Psoas muscle (tissue), 8 donors: ENCODE results near the gene DUSP7. TPM values are rescaled to one million over a fixed set of nuclear protein-coding genes. Genes with fewer than 3 reads are reported as not detected.
"Not testable (repeated sequence)": the region's sequence is repeated elsewhere in the genome, so short reads cannot be mapped to it uniquely, and the experiment has no call there.

ENCODE experiments used
- ATAC-seq, 4 donors: fragments of 200-7000 bp; cut with Tn5 transposase; one replicate each; pipeline ENCODE4 v1.9.1; 2020; ENCODE audit warnings: moderate library complexity in 3 of 4, mild to moderate bottlenecking in 2 of 4
- DNase-seq, 2 donors: peaks; one replicate each; pipeline ENCODE4 v3.0.0-alpha.2; 2020
- H3K27ac ChIP-seq: fragments of 200-600 bp; one replicate; pipeline ENCODE4 v1.8.0; 2022
- H3K27me3 ChIP-seq, 3 donors: fragments of 200-600 bp in 1 of 3; one replicate each; pipeline versions ENCODE4 v1.6.1 to v1.8.0; 2013 to 2022; ENCODE audit warnings: low read length in 2 of 3, mild to moderate bottlenecking in 2 of 3, moderate library complexity in 1 of 3; ENCODE audit not compliant: insufficient read depth in 3 of 3
- H3K36me3 ChIP-seq, 2 donors: fragments of 200-600 bp in 1 of 2; one replicate each; pipeline versions ENCODE4 v1.6.1 to v1.8.0; 2013 to 2022; ENCODE audit warnings: low read depth in 1 of 2, mild to moderate bottlenecking in 1 of 2, moderate library complexity in 1 of 2; ENCODE audit not compliant: insufficient read depth in 1 of 2
- H3K4me1 ChIP-seq: fragments of 200-600 bp; one replicate; pipeline ENCODE4 v1.8.0; 2022
- H3K4me3 ChIP-seq: fragments of 200-600 bp; one replicate; pipeline ENCODE4 v1.8.0; 2022; ENCODE audit warnings: mild to moderate bottlenecking
- H3K9me3 ChIP-seq: fragments of 200-600 bp; one replicate; pipeline ENCODE4 v1.8.0; 2022
- WGBS, 3 donors: extraction: QIAGEN DNeasy Blood & Tissue Kit; methylation state at CpG; one replicate each; pipeline versions ENCODE4 v1.1.6 to v1.1.7; 2013; 5-methylcytosine and 5-hydroxymethylcytosine counted together
- intact Hi-C, 2 donors: fragments of 100-400 bp; cut with DNase I; formaldehyde crosslinking; loops; one replicate each; pipeline versions ENCODE4 v1.11.0 to v1.14.2; 2022
- polyA plus RNA-seq, 3 donors: library from polyadenylated mRNA; stranded (reverse); fragments of 200-250 nt; gene quantifications; one replicate each; pipeline ENCODE4 v1.2.3, GENCODE V29; 2013
- total RNA-seq, 4 donors: library from RNA; stranded (reverse); fragmentation: NEBNext Ultra II Directional in 2 of 4; extraction: Animal tissue kit (Norgen Biotek cat#: 25700) in 2 of 4; gene quantifications; one replicate each; pipeline versions ENCODE4 v1.2.1 to v1.2.4, GENCODE V29; 2021 to 2023
- TF ChIP-seq, protein P1 (sequence below): fragments of 200-600 bp; IDR thresholded peaks from one replicate; pipeline ENCODE4 v1.8.0; 2022; ENCODE audit warnings: antibody characterized with exemption
- donor health status: healthy with polysubstance abuse.
- donor health status: DM: no; HTN: no; CAD: no; lungs with moderate emphysema.
- donor health status: Bipolar disorder and iron deficiency.
- donor health status: healthy.
- donor health status: DM: yes; HTN: yes; CAD: no.
- donor health status: DM: no; HTN: no; CAD: no.
- donor health status: DM: no; HTN: no; CAD: no.
- donor health status: DM: yes; HTN: yes; CAD: no.

DUSP7 gene
- total and polyA plus RNA-seq, 7 donors = 7.4 to 31.9 (median 15.7) TPM

DNA sequence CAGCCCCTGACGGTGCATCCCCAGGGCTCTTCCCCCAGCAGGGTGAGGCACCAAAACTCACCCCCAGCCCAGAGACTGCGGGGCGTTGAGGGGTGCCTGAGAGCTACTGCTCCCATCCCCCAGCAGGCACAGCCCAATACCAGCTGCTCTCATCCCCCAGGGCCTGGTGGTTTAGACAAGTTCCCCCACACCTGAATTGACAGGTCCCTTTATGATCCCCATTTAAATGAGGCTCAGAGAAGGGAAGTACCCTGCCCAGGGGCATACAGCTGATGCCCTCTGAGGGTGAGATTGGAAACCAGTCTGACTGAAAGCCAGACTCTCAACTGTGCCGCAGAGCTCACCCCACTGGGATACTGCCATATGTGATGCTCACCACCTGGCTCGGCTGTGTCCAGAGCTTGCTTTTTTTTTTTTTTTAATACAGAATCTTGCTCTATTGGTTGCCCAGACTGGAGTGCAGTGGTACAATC is 20.1 kb downstream of the DUSP7 start:
- 70 to 89% (median 73%) methylated on average over 5 of the region's 5 CpGs for WGBS, 3 donors
- H3K27ac ChIP-seq = no peak overlapping the region
- H3K27me3 ChIP-seq = no peaks in the 10 kb centered on the region
- ATAC-seq = no peak
- TF ChIP-seq, protein P1, sequence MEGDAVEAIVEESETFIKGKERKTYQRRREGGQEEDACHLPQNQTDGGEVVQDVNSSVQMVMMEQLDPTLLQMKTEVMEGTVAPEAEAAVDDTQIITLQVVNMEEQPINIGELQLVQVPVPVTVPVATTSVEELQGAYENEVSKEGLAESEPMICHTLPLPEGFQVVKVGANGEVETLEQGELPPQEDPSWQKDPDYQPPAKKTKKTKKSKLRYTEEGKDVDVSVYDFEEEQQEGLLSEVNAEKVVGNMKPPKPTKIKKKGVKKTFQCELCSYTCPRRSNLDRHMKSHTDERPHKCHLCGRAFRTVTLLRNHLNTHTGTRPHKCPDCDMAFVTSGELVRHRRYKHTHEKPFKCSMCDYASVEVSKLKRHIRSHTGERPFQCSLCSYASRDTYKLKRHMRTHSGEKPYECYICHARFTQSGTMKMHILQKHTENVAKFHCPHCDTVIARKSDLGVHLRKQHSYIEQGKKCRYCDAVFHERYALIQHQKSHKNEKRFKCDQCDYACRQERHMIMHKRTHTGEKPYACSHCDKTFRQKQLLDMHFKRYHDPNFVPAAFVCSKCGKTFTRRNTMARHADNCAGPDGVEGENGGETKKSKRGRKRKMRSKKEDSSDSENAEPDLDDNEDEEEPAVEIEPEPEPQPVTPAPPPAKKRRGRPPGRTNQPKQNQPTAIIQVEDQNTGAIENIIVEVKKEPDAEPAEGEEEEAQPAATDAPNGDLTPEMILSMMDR = no peak
- no peaks in the 10 kb centered on the region for H3K9me3 ChIP-seq
- peaks cover 29% of the 10 kb centered on the region for H3K4me1 ChIP-seq
- no peak overlapping the region for H3K4me3 ChIP-seq
- intact Hi-C loops = no loop called here
- DNase-seq = no peak
- no peaks in the 10 kb centered on the region for H3K36me3 ChIP-seq

DNA sequence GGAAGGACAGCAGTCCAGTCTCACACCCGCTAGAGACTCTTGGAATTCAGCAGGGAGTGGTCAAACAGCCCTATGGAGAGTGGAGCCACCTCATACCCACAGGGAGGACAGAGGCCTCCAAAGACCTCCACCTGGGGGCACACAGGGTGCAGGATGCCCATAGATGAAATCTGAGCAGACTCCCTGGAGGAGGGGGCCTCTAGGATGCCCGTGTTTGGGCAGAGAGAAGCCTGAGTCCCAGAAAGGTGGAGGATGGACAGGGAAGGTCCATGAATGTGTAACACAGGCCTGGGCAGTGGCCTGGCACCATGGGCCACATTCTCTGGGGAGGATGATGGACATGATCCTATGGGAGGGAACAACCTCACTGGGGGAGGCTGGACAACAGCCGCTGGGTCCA is 21.7 kb downstream of the DUSP7 start:
- WGBS, 3 donors = 85 to 93% (median 87%) methylated on average over 3 of the region's 3 CpGs
- DNase-seq = no peak
- TF ChIP-seq, protein P1 = no peak

DNA sequence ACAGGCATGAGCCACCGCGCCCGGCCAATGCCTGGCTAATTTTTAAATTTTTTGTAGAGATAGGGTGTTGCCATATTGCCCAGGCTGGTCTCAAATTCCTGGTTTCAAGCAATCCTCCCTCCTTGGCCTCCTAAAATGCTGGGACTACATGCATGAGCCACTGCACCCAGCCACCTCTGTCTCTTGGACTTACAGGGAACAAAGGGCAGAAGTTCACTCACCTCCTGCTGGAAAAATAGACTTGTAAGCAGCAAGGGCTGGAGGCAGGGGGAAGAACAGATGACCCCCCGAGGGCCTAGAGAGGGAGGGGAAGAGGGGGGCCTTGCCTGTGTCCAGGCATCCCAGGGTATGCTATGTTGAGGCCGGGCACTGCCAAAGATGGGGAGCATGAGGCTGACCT is 22.2 kb downstream of the DUSP7 start:
- DNase-seq (no peak), ATAC-seq (no peak)
- no peaks in the 10 kb centered on the region for H3K36me3 ChIP-seq
- H3K9me3 ChIP-seq = no peaks in the 10 kb centered on the region
- no peak overlapping the region for H3K4me3 ChIP-seq
- no peak overlapping the region for H3K27ac ChIP-seq
- TF ChIP-seq, protein P1 = no peak
- peaks cover 31% of the 10 kb centered on the region for H3K4me1 ChIP-seq
- intact Hi-C loops = no loop called here
- H3K27me3 ChIP-seq = no peaks in the 10 kb centered on the region
- WGBS, 3 donors = 91 to 93% (median 92%) methylated on average over 5 of the region's 5 CpGs

More for the DNA sequence above, 21.7 kb downstream of the DUSP7 start:
- Histone ChIP-seq H3K27ac (no peak overlapping the region), H3K27me3 (no peaks in the 10 kb centered on the region), H3K9me3 (no peaks in the 10 kb centered on the region), H3K36me3 (no peaks in the 10 kb centered on the region), H3K4me3 (no peak overlapping the region), H3K4me1 (peaks cover 29% of the 10 kb centered on the region)
- intact Hi-C loops = no loop called here
- ATAC-seq = no peak

DNA sequence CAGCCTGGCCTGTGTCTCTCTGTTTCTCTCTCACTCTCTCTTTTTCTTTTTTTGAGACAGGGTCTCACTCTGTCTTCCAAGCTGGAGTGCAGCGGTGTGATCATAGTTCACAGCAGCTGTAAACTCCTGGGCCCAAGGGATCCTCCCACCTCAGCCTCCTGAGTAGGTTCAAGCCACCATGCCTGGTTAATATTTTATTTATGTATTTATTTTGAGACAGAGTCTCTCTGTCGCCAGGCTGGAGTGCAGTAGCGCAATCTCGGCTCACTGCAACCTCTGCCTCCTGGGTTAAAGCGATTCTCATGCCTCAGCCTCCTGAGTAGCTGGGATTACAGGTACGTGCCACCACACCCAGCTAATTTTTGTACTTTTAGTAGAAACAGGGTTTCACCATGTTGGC is 22.6 kb downstream of the DUSP7 start:
- H3K9me3 ChIP-seq, H3K27ac ChIP-seq, ATAC-seq, H3K4me3 ChIP-seq, H3K36me3 ChIP-seq, intact Hi-C loops, H3K27me3 ChIP-seq, DNase-seq: not testable (repeated sequence)
- peaks cover 35% of the 10 kb centered on the region for H3K4me1 ChIP-seq
- WGBS, 3 donors = 93 to 99% (median 94%) methylated on average over 6 of the region's 6 CpGs

DNA sequence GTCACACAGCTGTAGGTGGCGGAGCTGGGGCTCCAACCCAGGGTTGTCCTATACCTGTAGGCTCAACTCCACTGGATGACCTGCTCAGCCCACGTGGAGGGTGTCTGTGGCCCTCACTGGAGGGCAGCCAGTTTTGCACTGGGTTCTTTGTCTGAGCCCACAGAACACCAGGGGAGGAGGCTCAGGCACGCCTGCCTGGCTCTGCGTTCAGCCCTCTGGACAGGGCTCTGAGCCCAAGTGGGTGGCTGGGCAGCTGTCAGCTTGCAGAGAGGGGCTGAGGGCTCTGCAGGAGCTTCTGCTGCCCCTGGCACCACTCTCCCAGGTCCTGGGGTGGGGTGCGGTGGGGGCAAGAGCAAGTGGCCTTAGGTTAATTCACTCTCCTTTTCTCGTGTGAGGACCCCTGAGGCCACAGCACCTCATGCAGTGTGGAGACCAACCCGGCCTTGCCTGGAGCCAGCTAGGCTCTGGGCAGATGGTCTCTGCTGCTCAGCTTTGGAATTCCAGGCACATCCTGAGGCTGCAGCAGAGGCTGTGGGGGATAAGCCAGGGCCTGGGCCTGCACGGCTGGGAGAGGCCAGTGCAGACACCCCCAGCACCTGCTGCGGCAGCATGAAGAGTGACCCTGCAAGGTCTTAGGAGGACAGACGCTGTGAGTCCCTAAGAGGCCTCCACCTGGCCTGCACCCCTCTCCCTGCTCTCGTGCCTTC is 23.5 kb downstream of the DUSP7 start:
- TF ChIP-seq, protein P1 = no peak
- intact Hi-C loops = no loop called here
- Histone ChIP-seq H3K4me1 (peaks cover 35% of the 10 kb centered on the region), H3K4me3 (no peak overlapping the region), H3K27ac (no peak overlapping the region), H3K27me3 (no peaks in the 10 kb centered on the region), H3K9me3 (no peaks in the 10 kb centered on the region), H3K36me3 (no peaks in the 10 kb centered on the region)
- ATAC-seq (no peak), DNase-seq (no peak)
- WGBS, 3 donors = 43 to 55% (median 52%) methylated on average over 11 of the region's 11 CpGs
